ENCODE measurements around the gene MCC.

MCC gene

DNA sequence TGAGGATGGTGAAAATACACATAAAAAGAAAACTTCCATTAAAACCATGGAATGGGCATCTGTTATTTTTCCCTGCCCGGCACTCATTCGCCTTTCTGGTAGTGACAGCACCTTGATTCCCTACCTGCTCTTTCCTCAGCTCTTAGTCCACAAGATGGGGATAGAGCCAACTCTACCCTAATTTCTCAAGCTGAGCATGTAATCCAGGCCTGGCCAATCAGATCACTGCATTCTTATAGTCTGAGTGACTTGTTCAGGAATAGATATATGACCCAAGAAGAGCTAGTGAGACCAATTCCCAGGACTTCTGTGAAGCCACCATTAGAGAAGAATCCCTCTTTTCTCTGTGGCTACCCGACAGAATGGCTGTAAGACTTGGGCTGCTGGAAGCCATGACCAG, 111.6 kb downstream of the MCC start:
- no peak for DNase-seq (ENCODE audit: low spot score)
- TF ChIP-seq, protein P1, sequence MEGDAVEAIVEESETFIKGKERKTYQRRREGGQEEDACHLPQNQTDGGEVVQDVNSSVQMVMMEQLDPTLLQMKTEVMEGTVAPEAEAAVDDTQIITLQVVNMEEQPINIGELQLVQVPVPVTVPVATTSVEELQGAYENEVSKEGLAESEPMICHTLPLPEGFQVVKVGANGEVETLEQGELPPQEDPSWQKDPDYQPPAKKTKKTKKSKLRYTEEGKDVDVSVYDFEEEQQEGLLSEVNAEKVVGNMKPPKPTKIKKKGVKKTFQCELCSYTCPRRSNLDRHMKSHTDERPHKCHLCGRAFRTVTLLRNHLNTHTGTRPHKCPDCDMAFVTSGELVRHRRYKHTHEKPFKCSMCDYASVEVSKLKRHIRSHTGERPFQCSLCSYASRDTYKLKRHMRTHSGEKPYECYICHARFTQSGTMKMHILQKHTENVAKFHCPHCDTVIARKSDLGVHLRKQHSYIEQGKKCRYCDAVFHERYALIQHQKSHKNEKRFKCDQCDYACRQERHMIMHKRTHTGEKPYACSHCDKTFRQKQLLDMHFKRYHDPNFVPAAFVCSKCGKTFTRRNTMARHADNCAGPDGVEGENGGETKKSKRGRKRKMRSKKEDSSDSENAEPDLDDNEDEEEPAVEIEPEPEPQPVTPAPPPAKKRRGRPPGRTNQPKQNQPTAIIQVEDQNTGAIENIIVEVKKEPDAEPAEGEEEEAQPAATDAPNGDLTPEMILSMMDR (IDR thresholded peaks at IDR 0.05; ENCODE audit: extremely low read depth, insufficient read depth, missing control alignments): no peak
- in situ Hi-C loops (cut with MboI; ENCODE audit: low pct_unique_long_range_greater_than_20kb, low sequenced_read_pairs, unreplicated experiment): loop anchor here (25.0 kb wide), 1 partner anchor 236 kb away; no protein-coding TSS in a partner anchor

DNA sequence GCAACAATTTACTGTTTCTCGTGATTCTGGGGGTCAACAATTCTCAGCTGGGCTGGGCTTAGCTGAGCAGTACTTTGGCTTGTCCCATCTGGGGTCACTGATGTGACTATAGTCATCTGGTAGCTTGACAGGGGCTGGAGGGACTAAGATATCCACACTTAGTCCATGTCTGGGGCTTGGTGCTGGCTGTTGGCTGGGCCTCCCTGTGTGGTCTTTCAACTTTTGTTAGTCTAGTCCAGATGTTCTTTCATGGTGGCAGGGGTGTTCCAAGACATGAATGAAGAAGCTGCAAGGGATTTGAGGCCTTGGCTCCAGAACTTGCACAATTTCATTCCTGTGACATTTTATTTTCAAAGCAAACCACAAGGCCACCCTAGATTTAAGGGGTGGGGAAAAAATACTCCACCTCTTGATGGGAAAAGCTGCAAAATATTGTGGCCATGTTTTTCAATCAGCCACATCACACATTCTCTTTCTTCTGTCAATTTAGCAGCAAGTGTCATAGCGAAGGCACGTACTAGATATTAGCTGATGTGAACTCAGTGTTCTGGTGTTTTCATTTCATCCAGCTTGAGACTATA, 112.7 kb downstream of the MCC start:
- in situ Hi-C loops (cut with MboI; ENCODE audit: low pct_unique_long_range_greater_than_20kb, low sequenced_read_pairs, unreplicated experiment): loop anchor here (25.0 kb wide), 1 partner anchor 237 kb away; no protein-coding TSS in a partner anchor

DNA sequence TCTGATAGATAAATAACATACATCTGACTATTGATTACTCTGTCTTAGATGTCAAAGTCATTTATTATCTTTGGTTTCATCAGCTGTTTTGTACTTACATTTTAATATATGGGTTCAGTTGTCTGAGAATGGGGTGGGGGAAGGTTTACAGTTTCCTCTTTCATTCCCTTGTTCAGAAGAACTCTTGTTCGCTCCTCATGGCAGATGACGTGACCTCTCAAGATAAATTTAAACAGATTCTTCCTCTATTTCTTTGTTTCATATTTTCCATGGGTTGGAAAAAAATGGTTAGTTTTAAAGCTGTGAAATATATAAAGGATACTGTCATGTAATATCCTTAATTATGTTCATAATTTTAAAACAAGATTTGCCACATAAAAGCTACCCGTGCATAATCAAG, 114.8 kb downstream of the MCC start:
- DNase-seq (ENCODE audit: low spot score): no peak
- in situ Hi-C loops (cut with MboI; ENCODE audit: low pct_unique_long_range_greater_than_20kb, low sequenced_read_pairs, unreplicated experiment): no loop called here
- TF ChIP-seq, protein P1 (IDR thresholded peaks at IDR 0.05; ENCODE audit: extremely low read depth, insufficient read depth, missing control alignments): no peak

More for the DNA sequence above, 112.7 kb downstream of the MCC start:
- TF ChIP-seq, protein P1 (IDR thresholded peaks at IDR 0.05; ENCODE audit: extremely low read depth, insufficient read depth, missing control alignments): no peak
- DNase-seq (ENCODE audit: low spot score): no peak

DNA sequence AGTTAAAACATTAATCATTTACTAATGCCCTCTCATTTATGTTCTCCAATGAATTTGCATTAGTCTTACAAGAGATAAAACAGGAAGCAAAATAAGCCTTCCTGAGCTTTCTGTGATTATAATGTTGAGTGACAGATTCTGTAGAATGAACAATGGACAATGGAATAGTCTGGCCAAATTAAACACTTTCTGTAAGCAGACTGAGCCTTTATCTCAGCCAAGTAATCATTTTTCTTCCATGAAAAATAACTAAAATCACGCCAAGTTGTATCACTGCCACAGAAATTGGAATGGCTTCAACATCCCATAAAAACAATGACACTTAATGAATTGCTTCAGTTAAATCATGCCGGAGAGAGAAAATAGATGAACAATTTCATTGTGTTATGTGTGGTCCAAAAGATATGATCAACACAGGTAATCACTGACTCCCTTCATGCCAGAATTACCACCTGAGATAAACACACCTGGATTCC, 116.5 kb downstream of the MCC start:
- TF ChIP-seq, protein P1 (IDR thresholded peaks at IDR 0.05; ENCODE audit: extremely low read depth, insufficient read depth, missing control alignments): no peak
- DNase-seq (ENCODE audit: low spot score): no peak
- in situ Hi-C loops (cut with MboI; ENCODE audit: low pct_unique_long_range_greater_than_20kb, low sequenced_read_pairs, unreplicated experiment): no loop called here

DNA sequence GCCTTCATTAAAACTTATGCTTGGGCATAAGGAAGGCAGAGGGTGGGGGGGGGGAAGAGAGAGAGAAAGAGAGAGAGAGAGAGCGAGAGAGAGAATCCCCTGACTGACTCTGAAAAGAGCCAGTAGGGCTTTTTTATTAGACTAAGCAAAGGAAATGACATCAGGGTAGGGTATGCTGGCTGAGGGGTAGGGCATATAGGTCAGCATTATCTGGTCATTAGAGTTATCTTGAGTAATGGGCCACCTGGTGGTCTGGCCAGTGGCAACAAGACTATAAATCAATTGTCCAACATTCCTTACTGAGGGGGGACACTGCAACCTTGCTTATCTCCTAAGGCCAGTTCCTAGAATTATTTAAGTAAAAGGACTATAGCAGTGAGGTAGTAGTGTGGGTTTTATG, 120.7 kb downstream of the MCC start:
- in situ Hi-C loops (cut with MboI; ENCODE audit: low pct_unique_long_range_greater_than_20kb, low sequenced_read_pairs, unreplicated experiment): no loop called here
- DNase-seq (ENCODE audit: low spot score): no peak
- TF ChIP-seq, protein P1 (IDR thresholded peaks at IDR 0.05; ENCODE audit: extremely low read depth, insufficient read depth, missing control alignments): no peak

DNA sequence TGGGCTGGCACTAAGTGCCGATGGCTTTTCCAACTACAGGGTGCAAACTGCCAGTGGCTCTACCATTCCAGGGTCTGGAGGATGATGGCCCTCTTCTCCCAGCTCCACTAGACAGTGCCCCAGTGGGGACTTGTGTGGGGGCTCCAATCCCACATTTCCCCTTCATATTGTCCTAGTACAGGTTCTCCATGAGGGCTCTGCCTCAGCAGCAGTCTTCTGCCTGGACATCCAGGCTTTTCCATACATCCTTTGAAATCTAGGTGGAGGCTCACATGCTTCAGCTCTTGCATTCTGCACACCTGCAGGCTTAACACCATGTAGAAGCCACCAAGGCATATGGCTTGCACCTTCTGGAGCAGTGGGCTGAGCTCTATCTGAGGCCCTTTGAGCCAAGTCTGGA, 123.8 kb downstream of the MCC start:
- DNase-seq (ENCODE audit: low spot score): no peak
- in situ Hi-C loops (cut with MboI; ENCODE audit: low pct_unique_long_range_greater_than_20kb, low sequenced_read_pairs, unreplicated experiment): no loop called here
- TF ChIP-seq, protein P1 (IDR thresholded peaks at IDR 0.05; ENCODE audit: extremely low read depth, insufficient read depth, missing control alignments): no peak
